GM12878 (cell line): ENCODE measurements around the gene LASP1. TPM values are rescaled to one million over a fixed set of nuclear protein-coding genes. Genes with fewer than 3 reads are reported as not detected.

ENCODE experiments used
- ATF3 ChIP-seq: IDR thresholded peaks from 2 replicates; pipeline ENCODE4 v1.6.1; 2011; ENCODE audit warnings: low read depth, mild to moderate bottlenecking, low read length, moderate library complexity, borderline replicate concordance; ENCODE audit errors: extremely low read depth
- CBX3 ChIP-seq: fragments of 200-600 bp; sonication (generic); IDR thresholded peaks from 2 replicates; pipeline ENCODE4 v1.6.1; 2016; ENCODE audit warnings: low read depth, borderline replicate concordance
- E2F8 ChIP-seq: fragments of 450-650 bp; IDR thresholded peaks from 2 replicates; pipeline ENCODE4 v1.6.1; 2018; ENCODE audit warnings: mild to moderate bottlenecking, low read depth, moderate library complexity; ENCODE audit not compliant: partially characterized antibody
- EP300 ChIP-seq, 2 experiments: fragments of 150-350 bp in 1 of 2; IDR thresholded peaks; 2 replicates each; pipeline ENCODE4 v1.6.1; 2011 to 2012; ENCODE audit warnings: low read depth in 2 of 2, low read length in 2 of 2, borderline replicate concordance in 1 of 2, improper control_type of control experiment in 1 of 2, inconsistent platforms in 1 of 2; ENCODE audit not compliant: control insufficient read depth in 1 of 2
- HDAC2 ChIP-seq: fragments of 200-600 bp; sonication (generic); IDR thresholded peaks from 2 replicates; pipeline ENCODE4 v1.6.1; 2017
- HDAC6 ChIP-seq: fragments of 200-600 bp; sonication (generic); IDR thresholded peaks from one replicate; pipeline ENCODE4 v1.8.0; 2017; ENCODE audit warnings: antibody characterized with exemption; ENCODE audit not compliant: unreplicated experiment
- IRF4 ChIP-seq: IDR thresholded peaks from 2 replicates; pipeline ENCODE4 v1.6.1; 2011; ENCODE audit warnings: low read depth, low read length
- IRF5 ChIP-seq: fragments of 450-650 bp; IDR thresholded peaks from 2 replicates; pipeline ENCODE4 v1.6.1; 2017; ENCODE audit warnings: borderline replicate concordance
- JUNB ChIP-seq: IDR thresholded peaks from 2 replicates; pipeline ENCODE4 v1.6.1; 2016; ENCODE audit warnings: antibody characterized with exemption, mild to moderate bottlenecking
- PAX5 ChIP-seq: IDR thresholded peaks from 2 replicates; pipeline ENCODE4 v1.6.1; 2011; ENCODE audit warnings: low read depth, low read length, borderline replicate concordance
- POLR2A ChIP-seq: IDR thresholded peaks from 2 replicates; pipeline ENCODE4 v1.6.1; 2011; ENCODE audit warnings: low read depth, mild to moderate bottlenecking, low read length
- SREBF2 ChIP-seq: IDR thresholded peaks from 2 replicates; pipeline ENCODE4 v1.6.1; 2012; ENCODE audit warnings: mild to moderate bottlenecking, low read length
- STAT1 ChIP-seq: fragments of 450-650 bp; conservative IDR thresholded peaks from 2 replicates; pipeline ENCODE4 v1.6.1; 2014; ENCODE audit warnings: antibody characterized with exemption, mild to moderate bottlenecking
- STAT3 ChIP-seq: IDR thresholded peaks from 2 replicates; pipeline ENCODE4 v1.6.1; 2011; ENCODE audit warnings: low read depth, low read length, improper control_type of control experiment
- TCF12 ChIP-seq: IDR thresholded peaks from 2 replicates; pipeline ENCODE4 v1.6.1; 2011; ENCODE audit warnings: low read depth, mild to moderate bottlenecking, low read length
- ZSCAN29 ChIP-seq: fragments of 450-650 bp; IDR thresholded peaks from 2 replicates; pipeline ENCODE4 v1.6.1; 2017; ENCODE audit warnings: mild to moderate bottlenecking, moderate library complexity
- polyA plus RNA-seq, 11 experiments: library from polyadenylated mRNA; depleted of rRNA in 4 of 11; unstranded in 6 of 11; stranded (reverse) in 5 of 11; fragments of >200 nt; fragmentation: Nextera tagmentation in 4 of 11; fragmentation: Illumina TruSeq in 1 of 11; extraction: Ambion mirVana in 4 of 11; extraction: Trizol in 1 of 11; gene quantifications; 1 replicate in 1 of 11; 2 replicates in 10 of 11; pipeline versions ENCODE4 v1.2.1 to v1.2.3, GENCODE V29; 2011 to 2016; ENCODE audit warnings: inconsistent platforms in 2 of 11, missing spikeins in 2 of 11, low read depth in 1 of 11
- total RNA-seq, 4 experiments: library from RNA; depleted of rRNA in 3 of 4; stranded (reverse); fragments of >200 nt in 3 of 4; fragmentation: Illumina TruSeq in 1 of 4; extraction: Trizol in 1 of 4; gene quantifications; 2 replicates each; pipeline versions ENCODE4 v1.2.1 to v1.2.3, GENCODE V29; 2013 to 2021
- TF ChIP-seq, protein P1 (sequence below): fragments of 150-350 bp; IDR thresholded peaks from 2 replicates; pipeline ENCODE4 v1.6.1; 2016; ENCODE audit warnings: low read depth, low read length
- TF ChIP-seq, protein P2 (sequence below): fragments of 450-650 bp; IDR thresholded peaks from 2 replicates; pipeline ENCODE4 v1.6.1; 2017; ENCODE audit warnings: mild to moderate bottlenecking, moderate library complexity

The LASP1 gene
- total and polyA plus RNA-seq, 10 of the 15 experiments (the other 5 are each of a cell fraction or from before 2014, with no cell fraction given), result 21.0 to 114 (median 59.3) TPM

DNA sequence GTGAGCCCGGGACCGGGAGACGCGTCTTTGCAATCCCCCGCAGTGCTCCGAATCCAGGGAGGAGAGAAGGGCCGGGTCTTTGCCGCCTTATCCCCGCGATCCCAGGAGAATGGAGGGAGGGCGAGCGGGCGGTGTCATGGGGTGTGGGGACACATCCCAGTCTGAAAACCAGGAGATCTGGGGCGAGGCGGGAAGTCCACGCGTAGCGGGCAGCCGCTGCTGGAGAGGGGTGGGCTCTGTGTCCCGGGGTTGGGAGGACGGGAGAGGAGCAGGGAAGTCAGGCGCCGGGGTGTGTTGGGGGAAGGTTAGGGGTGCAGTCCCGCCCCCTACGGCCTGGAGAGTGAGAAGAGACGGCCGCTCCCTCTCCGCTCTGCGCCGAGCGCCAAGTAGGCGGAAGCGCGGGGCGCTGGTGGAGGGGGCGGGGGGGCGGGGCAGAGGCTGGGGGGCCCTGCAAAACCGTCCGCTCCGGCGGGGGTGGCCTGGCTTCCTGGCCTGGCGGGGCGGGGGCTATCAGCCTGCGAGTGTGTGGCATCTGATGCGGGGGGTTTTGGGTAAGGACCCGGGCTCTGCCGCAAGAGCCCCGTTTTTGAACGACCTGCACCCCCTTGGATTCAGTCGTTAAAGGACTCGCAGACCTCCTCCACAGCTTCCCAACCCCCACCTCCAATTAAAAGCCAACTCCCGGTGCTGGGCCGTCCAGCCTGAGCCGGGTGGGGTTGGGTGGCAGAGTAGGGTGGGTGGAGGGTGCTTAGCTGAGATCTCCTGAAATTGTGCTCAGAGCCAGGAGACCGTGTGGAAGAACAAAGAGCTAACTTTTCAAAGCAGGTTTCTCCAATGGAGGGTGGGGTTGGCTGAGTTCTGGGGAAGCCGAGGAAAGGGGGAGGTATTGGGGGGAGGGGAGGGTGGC is 654 bp downstream of the LASP1 start (continued):
- TF ChIP-seq CBX3 (no peak), POLR2A (no peak), STAT3 (no peak), JUNB (no peak), PAX5 (no peak), ZSCAN29 (no peak; the same call in 1 of the 2 replicates), IRF4 (no peak), HDAC6 (no peak), ATF3 (no peak), E2F8 (peak; percentile 42), HDAC2 (no peak), SREBF2 (no peak), STAT1 (no peak), IRF5 (no peak), EP300 (IDR thresholded peaks at IDR 0.05; ENCODE audit: borderline replicate concordance in 1 of 2, control insufficient read depth in 1 of 2, low read depth in 2 of 2, low read length in 2 of 2) (no peak), TCF12 (no peak)
- TF ChIP-seq, protein P1, sequence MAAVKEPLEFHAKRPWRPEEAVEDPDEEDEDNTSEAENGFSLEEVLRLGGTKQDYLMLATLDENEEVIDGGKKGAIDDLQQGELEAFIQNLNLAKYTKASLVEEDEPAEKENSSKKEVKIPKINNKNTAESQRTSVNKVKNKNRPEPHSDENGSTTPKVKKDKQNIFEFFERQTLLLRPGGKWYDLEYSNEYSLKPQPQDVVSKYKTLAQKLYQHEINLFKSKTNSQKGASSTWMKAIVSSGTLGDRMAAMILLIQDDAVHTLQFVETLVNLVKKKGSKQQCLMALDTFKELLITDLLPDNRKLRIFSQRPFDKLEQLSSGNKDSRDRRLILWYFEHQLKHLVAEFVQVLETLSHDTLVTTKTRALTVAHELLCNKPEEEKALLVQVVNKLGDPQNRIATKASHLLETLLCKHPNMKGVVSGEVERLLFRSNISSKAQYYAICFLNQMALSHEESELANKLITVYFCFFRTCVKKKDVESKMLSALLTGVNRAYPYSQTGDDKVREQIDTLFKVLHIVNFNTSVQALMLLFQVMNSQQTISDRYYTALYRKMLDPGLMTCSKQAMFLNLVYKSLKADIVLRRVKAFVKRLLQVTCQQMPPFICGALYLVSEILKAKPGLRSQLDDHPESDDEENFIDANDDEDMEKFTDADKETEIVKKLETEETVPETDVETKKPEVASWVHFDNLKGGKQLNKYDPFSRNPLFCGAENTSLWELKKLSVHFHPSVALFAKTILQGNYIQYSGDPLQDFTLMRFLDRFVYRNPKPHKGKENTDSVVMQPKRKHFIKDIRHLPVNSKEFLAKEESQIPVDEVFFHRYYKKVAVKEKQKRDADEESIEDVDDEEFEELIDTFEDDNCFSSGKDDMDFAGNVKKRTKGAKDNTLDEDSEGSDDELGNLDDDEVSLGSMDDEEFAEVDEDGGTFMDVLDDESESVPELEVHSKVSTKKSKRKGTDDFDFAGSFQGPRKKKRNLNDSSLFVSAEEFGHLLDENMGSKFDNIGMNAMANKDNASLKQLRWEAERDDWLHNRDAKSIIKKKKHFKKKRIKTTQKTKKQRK, result no peak
- TF ChIP-seq, protein P2, sequence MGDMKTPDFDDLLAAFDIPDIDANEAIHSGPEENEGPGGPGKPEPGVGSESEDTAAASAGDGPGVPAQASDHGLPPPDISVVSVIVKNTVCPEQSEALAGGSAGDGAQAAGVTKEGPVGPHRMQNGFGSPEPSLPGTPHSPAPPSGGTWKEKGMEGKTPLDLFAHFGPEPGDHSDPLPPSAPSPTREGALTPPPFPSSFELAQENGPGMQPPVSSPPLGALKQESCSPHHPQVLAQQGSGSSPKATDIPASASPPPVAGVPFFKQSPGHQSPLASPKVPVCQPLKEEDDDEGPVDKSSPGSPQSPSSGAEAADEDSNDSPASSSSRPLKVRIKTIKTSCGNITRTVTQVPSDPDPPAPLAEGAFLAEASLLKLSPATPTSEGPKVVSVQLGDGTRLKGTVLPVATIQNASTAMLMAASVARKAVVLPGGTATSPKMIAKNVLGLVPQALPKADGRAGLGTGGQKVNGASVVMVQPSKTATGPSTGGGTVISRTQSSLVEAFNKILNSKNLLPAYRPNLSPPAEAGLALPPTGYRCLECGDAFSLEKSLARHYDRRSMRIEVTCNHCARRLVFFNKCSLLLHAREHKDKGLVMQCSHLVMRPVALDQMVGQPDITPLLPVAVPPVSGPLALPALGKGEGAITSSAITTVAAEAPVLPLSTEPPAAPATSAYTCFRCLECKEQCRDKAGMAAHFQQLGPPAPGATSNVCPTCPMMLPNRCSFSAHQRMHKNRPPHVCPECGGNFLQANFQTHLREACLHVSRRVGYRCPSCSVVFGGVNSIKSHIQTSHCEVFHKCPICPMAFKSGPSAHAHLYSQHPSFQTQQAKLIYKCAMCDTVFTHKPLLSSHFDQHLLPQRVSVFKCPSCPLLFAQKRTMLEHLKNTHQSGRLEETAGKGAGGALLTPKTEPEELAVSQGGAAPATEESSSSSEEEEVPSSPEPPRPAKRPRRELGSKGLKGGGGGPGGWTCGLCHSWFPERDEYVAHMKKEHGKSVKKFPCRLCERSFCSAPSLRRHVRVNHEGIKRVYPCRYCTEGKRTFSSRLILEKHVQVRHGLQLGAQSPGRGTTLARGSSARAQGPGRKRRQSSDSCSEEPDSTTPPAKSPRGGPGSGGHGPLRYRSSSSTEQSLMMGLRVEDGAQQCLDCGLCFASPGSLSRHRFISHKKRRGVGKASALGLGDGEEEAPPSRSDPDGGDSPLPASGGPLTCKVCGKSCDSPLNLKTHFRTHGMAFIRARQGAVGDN, result no peak
